Activated CD8-positive, alpha-beta memory T cell treated with anti-CD3 and anti-CD28 coated beads, Interleukin-2, amount 50 U/mL, for 48 hours (primary cell): ENCODE measurements around the gene WDR83.
"Not testable (repeated sequence)": the region's sequence is repeated elsewhere in the genome, so short reads cannot be mapped to it uniquely, and the experiment has no call there.

Experiments
- DNase-seq: peaks from one replicate; pipeline ENCODE4 v3.0.0-alpha.2; 2020

The WDR83 gene

DNA sequence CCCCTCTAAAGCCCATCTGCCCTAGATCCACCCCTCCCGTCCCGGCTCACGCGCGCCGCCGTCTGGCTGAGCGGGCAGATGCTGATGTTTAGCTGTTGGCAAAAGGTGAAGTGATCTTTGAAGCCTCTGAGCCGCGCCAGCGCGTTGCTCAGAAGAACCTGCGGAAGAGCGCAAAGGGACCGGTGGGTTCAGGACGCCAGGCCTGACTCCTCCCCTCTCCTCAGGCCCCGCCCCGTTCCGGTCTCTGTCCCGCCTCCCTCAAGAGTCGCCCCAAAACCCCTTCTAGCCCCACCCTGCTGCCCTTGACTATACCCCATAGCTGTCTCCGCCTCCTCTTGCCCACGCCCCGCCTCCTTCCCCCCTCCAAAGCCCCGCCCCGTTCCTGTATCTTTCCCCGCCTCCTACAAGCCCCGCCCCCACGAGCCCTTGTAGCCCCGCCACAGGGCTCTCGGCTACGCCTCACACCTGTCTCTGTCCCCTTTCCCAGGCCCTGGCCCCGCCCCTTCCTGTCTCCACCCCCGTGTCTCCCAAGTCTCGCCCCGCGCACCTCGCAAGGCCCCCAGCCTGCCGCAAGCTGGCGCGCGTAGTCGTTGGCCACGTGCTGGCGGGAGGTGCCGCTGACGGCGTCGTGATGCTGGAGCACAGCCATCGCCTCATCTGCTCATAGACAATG is 9.6 kb upstream of the WDR83 start:
- peak; percentile 71 for DNase-seq

- DNase-seq: no peak
Measured at GRCh38 chr19:12657966-12658365, 8.6 kb upstream of the WDR83 start.

- DNase-seq: no peak
Measured at GRCh38 chr19:12660980-12661379, 5.6 kb upstream of the WDR83 start.

DNA sequence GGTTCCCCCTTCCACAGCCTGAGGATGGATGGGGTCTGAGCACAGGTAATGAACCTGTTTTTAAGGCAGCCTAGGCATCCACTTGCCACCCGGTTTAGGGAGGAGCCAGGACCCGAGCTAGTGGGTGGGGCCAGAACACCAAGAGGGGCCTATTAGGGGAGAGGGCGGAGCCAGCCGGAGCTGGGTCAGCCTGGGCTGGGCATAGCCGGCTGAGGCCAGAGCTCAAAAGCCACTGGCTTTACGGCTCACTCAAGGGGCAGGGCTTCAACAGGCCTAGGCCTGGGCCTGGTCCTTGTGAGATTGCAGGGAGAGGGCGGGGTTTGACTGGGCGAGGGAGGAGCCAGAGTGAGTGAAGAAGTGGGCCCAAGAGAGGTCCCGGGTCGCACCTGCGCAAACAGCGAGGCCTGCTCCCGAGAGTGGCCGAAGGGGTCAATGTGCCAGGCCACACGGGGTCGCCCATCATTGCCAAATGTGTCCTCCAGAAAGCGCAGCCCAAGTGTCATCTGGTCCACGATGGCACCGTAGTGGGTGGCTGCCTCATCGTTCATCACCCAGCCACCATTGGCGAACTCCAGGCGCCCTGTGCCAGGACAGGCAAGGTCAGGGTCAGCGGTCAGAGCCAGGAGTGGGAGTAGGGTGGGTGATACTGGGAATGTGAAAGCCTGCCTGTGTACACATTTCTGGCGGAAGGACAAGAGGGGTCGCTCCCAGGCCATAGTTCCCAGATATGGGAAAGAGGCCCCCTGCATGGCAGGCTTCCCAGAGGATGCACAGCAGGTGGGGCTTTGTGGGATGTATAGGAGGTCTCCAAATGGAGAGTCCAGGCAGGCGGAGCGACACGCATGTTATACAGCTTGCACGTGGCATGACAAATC is 2.0 kb upstream of the WDR83 start:
- no peak for DNase-seq

- DNase-seq: peak; percentile 74
Measured at GRCh38 chr19:12665281-12665573, 1.4 kb upstream of the WDR83 start.

- DNase-seq: no peak
Measured at GRCh38 chr19:12665671-12666264, 839 bp upstream of the WDR83 start.

DNA sequence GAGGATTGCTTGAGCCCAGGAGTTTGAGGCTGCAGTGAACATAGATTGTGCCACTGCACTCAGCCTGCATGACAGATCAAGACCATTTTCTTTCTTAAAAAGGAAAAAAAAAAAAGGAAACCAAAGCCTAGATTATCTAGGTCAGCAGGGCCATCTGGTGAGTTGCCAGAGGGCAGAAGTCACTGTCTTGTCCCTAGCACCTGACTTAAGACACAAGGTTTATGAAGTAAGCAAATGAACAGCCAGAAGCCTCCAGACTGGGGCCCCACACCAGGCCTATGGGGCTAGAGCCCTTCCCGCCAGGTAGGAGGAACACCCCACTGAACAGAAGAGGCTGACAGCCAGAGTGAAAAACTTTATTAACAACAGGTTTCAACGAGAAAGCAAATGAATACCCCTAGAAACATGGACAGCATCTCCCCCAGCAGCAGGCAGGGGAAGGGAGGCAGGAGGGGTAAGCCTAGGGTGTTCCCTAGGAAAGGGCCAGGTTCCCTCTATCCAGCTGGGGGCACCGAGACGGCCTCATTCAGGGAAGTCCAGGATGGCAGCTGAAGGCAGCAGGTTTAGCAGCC is 1.2 kb downstream of the WDR83 start:
- no peak for DNase-seq

DNA sequence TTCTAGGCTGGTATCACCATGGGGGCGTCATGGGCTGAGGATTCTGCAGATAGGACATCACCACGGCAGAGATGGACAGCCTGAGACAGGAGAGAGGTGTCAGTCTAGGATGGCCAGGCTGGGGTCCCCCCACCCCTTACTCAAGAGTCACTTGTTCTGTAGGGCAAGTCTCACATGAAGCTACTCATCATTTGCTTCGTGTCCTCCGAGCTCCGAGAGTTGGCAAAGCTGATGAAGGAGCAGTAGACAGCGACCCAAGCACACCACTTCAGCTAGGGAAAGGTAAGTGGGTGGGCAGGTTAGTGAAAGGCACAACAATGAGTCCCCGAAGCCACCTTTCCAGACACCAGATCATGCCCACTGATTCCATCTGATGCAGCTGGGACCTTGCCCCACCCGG is 1.7 kb downstream of the WDR83 start:
- DNase-seq: no peak

GRCh38 chr19:12668932-12669269 is 2.3 kb downstream of the WDR83 start:
- DNase-seq: peak; percentile 81

DNA sequence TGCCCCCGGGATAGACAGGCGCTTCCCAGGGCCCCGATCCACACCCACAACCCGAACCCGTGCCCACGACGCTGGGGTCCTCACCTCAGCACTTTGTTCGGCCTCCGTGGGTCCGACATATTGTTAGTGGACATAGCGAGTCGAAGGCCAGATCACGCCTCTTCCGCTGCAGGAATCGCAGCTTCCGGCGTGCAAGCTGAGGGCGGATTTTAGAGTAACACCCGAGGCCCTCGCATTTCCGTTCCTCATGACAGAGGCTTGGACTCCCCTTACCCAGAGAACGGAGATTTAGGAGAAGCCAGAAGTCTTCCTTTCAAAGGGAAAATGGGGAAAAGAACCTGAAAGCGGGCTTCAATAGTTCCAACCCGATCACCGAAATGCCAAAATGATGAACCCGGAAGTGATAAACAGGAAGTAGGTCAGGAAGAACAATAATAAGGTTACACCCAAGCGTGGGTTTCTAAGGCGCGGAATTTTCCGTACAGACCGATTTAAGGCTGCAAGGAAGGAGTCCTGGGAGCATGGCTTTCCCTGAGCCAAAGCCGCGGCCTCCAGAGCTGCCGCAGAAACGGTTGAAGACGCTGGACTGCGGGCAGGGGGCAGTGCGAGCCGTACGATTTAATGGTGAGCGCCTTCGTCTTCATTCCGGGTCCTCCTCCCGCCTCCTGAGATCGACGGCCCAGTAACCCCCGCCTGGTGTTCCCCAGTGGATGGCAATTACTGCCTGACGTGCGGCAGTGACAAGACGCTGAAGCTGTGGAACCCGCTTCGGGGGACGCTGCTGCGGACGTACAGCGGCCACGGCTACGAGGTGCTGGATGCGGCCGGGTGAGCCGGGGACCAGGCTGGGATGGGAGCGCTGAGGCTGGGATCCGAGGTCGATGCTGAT is 2.9 kb downstream of the WDR83 start:
- DNase-seq: peak; percentile 88

DNA sequence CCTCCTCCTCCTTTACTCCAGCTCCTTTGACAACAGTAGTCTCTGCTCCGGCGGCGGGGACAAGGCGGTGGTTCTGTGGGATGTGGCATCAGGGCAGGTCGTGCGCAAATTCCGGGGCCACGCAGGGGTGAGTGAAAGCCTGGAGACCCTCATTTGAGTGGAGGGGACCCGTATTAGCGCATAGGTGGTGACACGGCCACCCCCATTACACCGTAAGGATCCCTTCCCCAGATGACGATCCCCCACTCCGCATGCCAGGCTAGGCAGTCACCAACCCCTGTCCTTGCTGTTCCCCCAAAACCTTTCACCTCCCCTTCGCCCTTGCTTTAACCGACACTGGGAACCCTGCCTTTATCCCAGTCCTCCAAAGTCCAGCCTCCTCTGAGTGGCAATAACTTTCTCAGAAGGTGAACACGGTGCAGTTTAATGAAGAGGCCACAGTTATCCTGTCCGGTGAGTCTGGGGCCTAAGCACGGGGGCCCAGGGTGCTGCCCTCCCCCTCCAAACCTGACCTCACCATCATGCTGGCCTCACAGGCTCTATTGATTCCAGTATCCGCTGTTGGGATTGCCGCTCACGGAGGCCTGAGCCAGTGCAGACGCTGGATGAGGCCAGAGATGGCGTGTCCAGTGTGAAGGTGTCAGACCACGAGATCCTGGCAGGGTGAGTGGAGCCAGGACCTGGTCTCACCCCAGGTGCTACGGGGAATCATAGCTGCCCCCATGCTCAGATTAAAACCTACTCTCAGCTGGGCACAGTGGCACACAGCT is 3.7 kb downstream of the WDR83 start:
- no peak for DNase-seq

GRCh38 chr19:12672744-12673143 is 6.1 kb downstream of the WDR83 start:
- no peak for DNase-seq

- DNase-seq: no peak
Measured at GRCh38 chr19:12675399-12675798, 8.8 kb downstream of the WDR83 start.

- DNase-seq: no peak
Measured at GRCh38 chr19:12675940-12676339, 9.3 kb downstream of the WDR83 start.

- peak; percentile 96 for DNase-seq
Measured at GRCh38 chr19:12676384-12676792, 9.8 kb downstream of the WDR83 start.

DNA sequence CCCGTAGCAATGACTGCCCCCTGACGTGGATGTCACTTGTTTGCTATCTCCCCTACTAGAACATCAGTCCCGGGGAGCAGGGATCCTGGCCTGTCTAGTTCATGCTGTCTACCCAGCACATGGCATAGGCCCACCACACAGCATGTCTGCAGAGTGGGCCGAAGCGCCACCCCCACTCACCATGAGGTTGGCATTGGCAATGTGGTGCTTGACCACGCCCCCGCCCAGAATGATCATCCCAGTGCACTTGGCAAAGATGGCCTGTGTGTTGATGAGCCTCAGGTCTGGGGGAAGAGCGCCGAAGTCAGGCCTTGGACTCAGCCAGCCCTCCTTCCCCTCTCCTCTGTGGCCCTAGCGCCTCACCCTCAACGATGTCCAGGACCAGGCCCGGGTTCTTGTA is 10.3 kb downstream of the WDR83 start:
- no peak for DNase-seq

- not testable (repeated sequence) for DNase-seq
Measured at GRCh38 chr19:12678039-12678438, 11.4 kb downstream of the WDR83 start.

DNA sequence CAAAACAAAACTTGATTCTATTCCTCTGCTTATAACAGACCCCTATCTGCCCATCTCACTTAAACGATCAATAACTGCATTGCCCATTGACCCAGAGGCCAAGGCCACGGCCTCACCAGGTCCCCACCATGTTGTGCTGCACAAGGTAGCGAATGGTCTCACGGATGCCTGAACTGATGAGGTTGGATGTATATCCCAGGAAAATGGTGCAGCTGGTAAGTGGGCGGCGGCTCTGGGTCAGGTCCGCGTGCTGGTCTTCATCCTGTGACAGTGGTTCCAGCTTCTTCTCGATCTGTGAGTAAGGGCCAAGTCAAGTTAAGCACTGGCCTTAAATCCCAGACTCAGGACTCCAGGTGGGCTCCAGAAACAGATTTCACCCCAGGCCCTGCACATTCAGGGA is 13.4 kb downstream of the WDR83 start:
- DNase-seq: no peak

DNA sequence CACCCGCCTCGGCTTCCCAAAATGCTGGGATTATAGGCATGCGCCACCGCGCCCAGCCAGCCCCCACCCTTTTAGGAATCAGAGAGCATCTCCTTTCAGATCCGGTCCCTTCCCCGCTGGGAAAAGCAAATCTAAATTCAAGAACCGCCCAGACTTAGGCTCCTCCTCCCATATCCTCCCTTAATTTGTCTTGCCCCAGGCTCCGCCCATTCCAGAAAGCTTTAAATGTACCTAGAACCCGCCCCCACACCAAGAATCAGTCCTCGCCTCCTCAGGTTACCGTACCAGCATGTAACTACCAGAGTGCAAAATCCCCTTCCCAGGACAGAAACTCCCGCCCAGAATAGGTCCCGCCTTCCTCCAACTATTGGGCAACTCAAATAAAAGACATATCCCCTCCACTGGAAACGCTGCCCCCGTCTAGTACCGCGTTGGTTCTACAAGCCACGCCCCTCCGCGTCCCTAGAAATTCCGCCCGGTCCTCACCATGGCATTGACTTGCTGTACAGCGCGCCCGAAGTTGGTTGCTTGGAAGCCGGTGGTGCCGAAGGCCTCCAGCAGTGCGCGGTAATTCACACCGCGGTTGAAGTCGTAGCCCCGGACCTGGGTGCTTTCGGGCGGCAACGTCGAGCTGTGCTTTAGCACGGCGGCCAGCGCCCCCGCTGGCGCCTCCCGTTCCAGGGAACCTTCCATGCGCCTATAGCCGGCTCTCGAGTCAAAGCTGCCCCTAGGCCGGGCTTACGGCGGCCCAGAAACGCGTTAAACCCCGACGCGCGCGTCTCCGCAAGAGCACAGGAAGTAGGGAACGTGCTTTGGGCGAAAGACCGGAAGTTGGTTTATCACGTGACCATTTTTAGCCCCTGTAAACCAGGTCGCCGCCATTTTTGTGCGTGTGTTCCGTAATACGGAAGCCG is 14.7 kb downstream of the WDR83 start, which contains the start of gene DHPS:
DHPS (minus strand) TSS at position 807 of the 914 bp plus-strand sequence; CDS start at position 693, 114 bp downstream.
- peak; percentile 92 for DNase-seq

GRCh38 chr19:12685831-12686230 is 19.2 kb downstream of the WDR83 start:
- no peak for DNase-seq
